ENCODE results near the gene CHD6.

CHD6 gene

DNA sequence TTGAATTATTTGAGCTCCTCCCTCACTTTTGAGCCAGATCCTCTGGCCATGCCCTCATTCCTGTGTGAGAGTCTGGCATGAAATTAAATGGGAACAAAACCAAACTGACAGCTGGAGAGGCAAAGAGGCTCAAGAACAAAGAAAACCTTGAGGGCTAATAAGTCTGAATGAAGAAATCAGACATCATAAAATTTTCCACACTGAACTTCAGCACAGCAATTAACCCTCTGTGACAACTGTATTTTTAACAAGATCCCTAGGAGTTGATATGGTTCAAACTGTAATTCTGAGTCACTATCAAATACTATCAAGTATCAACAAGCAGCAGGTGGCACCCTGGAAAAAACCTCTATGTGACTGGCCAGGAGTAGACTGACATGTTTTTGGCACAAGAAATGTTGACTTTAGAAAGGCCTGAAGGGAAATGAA lies 142.2 kb downstream of the CHD6 start:
- no peaks in the 10 kb centered on the region for H3K27me3 ChIP-seq (ENCODE audit: insufficient read depth, poor library complexity, severe bottlenecking)
- no peak overlapping the region for H3K4me3 ChIP-seq (replicated peaks; ENCODE audit: insufficient read depth, low read length)
- DNase-seq (ENCODE audit: low read depth in 1 of 2, low spot score in 1 of 2) = no peak
- H3K27ac ChIP-seq (replicated peaks) = no peak overlapping the region
- TF ChIP-seq GABPA (IDR thresholded peaks at IDR 0.05; ENCODE audit: low read depth) (no peak), POLR2AphosphoS5 (IDR thresholded peaks at IDR 0.05; ENCODE audit: low read depth) (no peak)
- TF ChIP-seq, protein P1, sequence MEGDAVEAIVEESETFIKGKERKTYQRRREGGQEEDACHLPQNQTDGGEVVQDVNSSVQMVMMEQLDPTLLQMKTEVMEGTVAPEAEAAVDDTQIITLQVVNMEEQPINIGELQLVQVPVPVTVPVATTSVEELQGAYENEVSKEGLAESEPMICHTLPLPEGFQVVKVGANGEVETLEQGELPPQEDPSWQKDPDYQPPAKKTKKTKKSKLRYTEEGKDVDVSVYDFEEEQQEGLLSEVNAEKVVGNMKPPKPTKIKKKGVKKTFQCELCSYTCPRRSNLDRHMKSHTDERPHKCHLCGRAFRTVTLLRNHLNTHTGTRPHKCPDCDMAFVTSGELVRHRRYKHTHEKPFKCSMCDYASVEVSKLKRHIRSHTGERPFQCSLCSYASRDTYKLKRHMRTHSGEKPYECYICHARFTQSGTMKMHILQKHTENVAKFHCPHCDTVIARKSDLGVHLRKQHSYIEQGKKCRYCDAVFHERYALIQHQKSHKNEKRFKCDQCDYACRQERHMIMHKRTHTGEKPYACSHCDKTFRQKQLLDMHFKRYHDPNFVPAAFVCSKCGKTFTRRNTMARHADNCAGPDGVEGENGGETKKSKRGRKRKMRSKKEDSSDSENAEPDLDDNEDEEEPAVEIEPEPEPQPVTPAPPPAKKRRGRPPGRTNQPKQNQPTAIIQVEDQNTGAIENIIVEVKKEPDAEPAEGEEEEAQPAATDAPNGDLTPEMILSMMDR (IDR thresholded peaks at IDR 0.05; ENCODE audit: insufficient read depth, low read length) = no peak

DNA sequence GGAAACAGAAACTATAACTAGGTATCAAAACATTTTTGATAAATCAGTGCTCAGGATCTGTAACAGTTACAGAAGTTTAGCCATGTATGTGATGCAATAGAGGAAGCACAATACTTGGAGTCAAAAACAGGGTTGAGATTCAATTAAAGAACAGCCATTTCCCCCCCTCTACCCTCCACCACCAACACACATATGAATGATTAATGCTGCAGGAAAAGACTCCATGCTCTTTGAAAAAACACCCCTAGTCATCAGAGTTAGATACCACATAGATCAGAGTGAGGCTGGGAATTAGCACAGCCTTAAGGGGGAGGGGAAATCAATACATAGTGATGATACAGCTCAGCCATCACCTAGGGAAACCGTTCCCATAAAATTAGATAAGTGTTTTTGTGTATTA lies 142.7 kb downstream of the CHD6 start:
- DNase-seq (ENCODE audit: low read depth in 1 of 2, low spot score in 1 of 2) = no peak
- no peak for TF ChIP-seq SPI1 (IDR thresholded peaks at IDR 0.05; ENCODE audit: borderline replicate concordance, low read depth)
- TF ChIP-seq POLR2AphosphoS5 (IDR thresholded peaks at IDR 0.05; ENCODE audit: low read depth) = no peak
- TF ChIP-seq, protein P1 (IDR thresholded peaks at IDR 0.05; ENCODE audit: insufficient read depth, low read length) = no peak
- TF ChIP-seq GABPA (IDR thresholded peaks at IDR 0.05; ENCODE audit: low read depth) = no peak
- TF ChIP-seq, protein P2, sequence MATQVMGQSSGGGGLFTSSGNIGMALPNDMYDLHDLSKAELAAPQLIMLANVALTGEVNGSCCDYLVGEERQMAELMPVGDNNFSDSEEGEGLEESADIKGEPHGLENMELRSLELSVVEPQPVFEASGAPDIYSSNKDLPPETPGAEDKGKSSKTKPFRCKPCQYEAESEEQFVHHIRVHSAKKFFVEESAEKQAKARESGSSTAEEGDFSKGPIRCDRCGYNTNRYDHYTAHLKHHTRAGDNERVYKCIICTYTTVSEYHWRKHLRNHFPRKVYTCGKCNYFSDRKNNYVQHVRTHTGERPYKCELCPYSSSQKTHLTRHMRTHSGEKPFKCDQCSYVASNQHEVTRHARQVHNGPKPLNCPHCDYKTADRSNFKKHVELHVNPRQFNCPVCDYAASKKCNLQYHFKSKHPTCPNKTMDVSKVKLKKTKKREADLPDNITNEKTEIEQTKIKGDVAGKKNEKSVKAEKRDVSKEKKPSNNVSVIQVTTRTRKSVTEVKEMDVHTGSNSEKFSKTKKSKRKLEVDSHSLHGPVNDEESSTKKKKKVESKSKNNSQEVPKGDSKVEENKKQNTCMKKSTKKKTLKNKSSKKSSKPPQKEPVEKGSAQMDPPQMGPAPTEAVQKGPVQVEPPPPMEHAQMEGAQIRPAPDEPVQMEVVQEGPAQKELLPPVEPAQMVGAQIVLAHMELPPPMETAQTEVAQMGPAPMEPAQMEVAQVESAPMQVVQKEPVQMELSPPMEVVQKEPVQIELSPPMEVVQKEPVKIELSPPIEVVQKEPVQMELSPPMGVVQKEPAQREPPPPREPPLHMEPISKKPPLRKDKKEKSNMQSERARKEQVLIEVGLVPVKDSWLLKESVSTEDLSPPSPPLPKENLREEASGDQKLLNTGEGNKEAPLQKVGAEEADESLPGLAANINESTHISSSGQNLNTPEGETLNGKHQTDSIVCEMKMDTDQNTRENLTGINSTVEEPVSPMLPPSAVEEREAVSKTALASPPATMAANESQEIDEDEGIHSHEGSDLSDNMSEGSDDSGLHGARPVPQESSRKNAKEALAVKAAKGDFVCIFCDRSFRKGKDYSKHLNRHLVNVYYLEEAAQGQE (IDR thresholded peaks at IDR 0.05; ENCODE audit: insufficient replicate concordance, low read depth) = no peak
- no peaks in the 10 kb centered on the region for H3K27me3 ChIP-seq (ENCODE audit: insufficient read depth, poor library complexity, severe bottlenecking)
- no peak overlapping the region for H3K27ac ChIP-seq (replicated peaks)
- H3K4me3 ChIP-seq (replicated peaks; ENCODE audit: insufficient read depth, low read length) = no peak overlapping the region

- Histone ChIP-seq H3K4me3 (replicated peaks; ENCODE audit: insufficient read depth, low read length) (no peak overlapping the region), H3K27me3 (ENCODE audit: insufficient read depth, poor library complexity, severe bottlenecking) (no peaks in the 10 kb centered on the region), H3K27ac (replicated peaks) (no peak overlapping the region)
- no peak for TF ChIP-seq SPI1 (IDR thresholded peaks at IDR 0.05; ENCODE audit: borderline replicate concordance, low read depth)
- no peak for DNase-seq (ENCODE audit: low read depth in 1 of 2, low spot score in 1 of 2)
Measured at GRCh38 chr20:41470362-41471095, 147.6 kb downstream of the CHD6 start.

DNA sequence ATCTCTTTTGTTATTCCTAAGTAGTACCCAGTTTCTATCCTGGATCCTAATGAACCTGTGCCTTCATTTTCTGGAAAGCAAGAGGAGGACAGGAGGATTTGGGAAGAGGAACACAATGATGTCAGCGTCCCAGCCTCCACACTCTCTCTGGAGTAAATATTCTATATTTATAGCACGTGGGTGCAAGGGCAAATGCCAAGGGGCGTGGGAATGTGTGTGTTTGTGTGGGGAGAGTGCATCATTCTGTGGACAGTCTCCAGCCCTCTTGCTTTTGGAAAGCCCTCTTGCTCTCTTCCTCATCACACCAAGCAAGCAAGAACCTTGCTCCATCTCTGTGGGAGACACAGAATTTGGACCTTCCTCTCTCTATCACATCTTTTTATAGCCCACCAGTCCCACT lies 148.3 kb downstream of the CHD6 start:
- Histone ChIP-seq H3K4me3 (replicated peaks; ENCODE audit: insufficient read depth, low read length) (no peak overlapping the region), H3K27me3 (ENCODE audit: insufficient read depth, poor library complexity, severe bottlenecking) (no peaks in the 10 kb centered on the region), H3K27ac (replicated peaks) (no peak overlapping the region)
- TF ChIP-seq SPI1 (IDR thresholded peaks at IDR 0.05; ENCODE audit: borderline replicate concordance, low read depth) = no peak
- TF ChIP-seq, protein P1 (IDR thresholded peaks at IDR 0.05; ENCODE audit: insufficient read depth, low read length) = no peak
- TF ChIP-seq GABPA (IDR thresholded peaks at IDR 0.05; ENCODE audit: low read depth) = no peak
- TF ChIP-seq, protein P2 (IDR thresholded peaks at IDR 0.05; ENCODE audit: insufficient replicate concordance, low read depth) = no peak
- TF ChIP-seq POLR2AphosphoS5 (IDR thresholded peaks at IDR 0.05; ENCODE audit: low read depth) = no peak
- DNase-seq (ENCODE audit: low read depth in 1 of 2, low spot score in 1 of 2) = no peak
